Measurements from ENCODE around the gene PLEKHS1.

DNA sequence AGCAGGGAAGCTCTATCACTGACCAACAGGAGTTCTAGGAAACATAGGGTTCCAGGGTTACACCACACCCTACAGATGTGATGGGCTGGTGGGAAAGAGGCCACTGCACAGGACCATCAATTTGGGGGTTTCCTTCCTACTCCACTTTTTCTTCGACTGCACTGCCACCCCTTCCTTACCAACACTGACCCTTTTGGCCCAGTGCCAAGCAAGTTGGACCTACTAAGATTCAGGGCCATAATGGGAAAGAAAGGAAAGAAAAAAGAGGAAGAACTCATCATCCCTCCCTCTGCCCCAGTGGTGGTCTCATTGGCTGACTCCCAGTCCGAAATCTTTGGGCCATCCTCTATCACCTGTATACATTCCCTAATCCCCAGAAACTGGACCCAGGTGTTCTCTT lies 6.1 kb upstream of the PLEKHS1 start:
- TF ChIP-seq, protein P1, sequence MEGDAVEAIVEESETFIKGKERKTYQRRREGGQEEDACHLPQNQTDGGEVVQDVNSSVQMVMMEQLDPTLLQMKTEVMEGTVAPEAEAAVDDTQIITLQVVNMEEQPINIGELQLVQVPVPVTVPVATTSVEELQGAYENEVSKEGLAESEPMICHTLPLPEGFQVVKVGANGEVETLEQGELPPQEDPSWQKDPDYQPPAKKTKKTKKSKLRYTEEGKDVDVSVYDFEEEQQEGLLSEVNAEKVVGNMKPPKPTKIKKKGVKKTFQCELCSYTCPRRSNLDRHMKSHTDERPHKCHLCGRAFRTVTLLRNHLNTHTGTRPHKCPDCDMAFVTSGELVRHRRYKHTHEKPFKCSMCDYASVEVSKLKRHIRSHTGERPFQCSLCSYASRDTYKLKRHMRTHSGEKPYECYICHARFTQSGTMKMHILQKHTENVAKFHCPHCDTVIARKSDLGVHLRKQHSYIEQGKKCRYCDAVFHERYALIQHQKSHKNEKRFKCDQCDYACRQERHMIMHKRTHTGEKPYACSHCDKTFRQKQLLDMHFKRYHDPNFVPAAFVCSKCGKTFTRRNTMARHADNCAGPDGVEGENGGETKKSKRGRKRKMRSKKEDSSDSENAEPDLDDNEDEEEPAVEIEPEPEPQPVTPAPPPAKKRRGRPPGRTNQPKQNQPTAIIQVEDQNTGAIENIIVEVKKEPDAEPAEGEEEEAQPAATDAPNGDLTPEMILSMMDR (IDR thresholded peaks at IDR 0.05): no peak
- TF ChIP-seq, protein P2, sequence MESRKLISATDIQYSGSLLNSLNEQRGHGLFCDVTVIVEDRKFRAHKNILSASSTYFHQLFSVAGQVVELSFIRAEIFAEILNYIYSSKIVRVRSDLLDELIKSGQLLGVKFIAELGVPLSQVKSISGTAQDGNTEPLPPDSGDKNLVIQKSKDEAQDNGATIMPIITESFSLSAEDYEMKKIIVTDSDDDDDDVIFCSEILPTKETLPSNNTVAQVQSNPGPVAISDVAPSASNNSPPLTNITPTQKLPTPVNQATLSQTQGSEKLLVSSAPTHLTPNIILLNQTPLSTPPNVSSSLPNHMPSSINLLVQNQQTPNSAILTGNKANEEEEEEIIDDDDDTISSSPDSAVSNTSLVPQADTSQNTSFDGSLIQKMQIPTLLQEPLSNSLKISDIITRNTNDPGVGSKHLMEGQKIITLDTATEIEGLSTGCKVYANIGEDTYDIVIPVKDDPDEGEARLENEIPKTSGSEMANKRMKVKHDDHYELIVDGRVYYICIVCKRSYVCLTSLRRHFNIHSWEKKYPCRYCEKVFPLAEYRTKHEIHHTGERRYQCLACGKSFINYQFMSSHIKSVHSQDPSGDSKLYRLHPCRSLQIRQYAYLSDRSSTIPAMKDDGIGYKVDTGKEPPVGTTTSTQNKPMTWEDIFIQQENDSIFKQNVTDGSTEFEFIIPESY (IDR thresholded peaks at IDR 0.05; ENCODE audit: borderline replicate concordance, low read depth): no peak
- TF ChIP-seq, protein P3, sequence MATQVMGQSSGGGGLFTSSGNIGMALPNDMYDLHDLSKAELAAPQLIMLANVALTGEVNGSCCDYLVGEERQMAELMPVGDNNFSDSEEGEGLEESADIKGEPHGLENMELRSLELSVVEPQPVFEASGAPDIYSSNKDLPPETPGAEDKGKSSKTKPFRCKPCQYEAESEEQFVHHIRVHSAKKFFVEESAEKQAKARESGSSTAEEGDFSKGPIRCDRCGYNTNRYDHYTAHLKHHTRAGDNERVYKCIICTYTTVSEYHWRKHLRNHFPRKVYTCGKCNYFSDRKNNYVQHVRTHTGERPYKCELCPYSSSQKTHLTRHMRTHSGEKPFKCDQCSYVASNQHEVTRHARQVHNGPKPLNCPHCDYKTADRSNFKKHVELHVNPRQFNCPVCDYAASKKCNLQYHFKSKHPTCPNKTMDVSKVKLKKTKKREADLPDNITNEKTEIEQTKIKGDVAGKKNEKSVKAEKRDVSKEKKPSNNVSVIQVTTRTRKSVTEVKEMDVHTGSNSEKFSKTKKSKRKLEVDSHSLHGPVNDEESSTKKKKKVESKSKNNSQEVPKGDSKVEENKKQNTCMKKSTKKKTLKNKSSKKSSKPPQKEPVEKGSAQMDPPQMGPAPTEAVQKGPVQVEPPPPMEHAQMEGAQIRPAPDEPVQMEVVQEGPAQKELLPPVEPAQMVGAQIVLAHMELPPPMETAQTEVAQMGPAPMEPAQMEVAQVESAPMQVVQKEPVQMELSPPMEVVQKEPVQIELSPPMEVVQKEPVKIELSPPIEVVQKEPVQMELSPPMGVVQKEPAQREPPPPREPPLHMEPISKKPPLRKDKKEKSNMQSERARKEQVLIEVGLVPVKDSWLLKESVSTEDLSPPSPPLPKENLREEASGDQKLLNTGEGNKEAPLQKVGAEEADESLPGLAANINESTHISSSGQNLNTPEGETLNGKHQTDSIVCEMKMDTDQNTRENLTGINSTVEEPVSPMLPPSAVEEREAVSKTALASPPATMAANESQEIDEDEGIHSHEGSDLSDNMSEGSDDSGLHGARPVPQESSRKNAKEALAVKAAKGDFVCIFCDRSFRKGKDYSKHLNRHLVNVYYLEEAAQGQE (IDR thresholded peaks at IDR 0.05; ENCODE audit: low read depth, low read length): no peak
- TF ChIP-seq GABPA (IDR thresholded peaks at IDR 0.05; ENCODE audit: low read depth): no peak
- no peak for TF ChIP-seq POLR2AphosphoS5 (IDR thresholded peaks at IDR 0.05; ENCODE audit: low read depth, low read length)
- no peak for TF ChIP-seq FOXM1 (IDR thresholded peaks at IDR 0.05; ENCODE audit: low read depth)
- TF ChIP-seq SMC3 (IDR thresholded peaks at IDR 0.05; ENCODE audit: low read depth, low read length): no peak
- no peak for TF ChIP-seq EZH2phosphoT487 (IDR thresholded peaks at IDR 0.05; ENCODE audit: borderline replicate concordance, low read depth)
- TF ChIP-seq RCOR1 (IDR thresholded peaks at IDR 0.05; ENCODE audit: low read length): no peak
- TF ChIP-seq, protein P4, sequence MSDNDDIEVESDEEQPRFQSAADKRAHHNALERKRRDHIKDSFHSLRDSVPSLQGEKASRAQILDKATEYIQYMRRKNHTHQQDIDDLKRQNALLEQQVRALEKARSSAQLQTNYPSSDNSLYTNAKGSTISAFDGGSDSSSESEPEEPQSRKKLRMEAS (IDR thresholded peaks at IDR 0.05; ENCODE audit: low read depth): no peak

All from SK-N-SH (cell line).